Mucosa of stomach (tissue), 1 donor: ENCODE measurements around the gene C1GALT1C1L.
"Not testable (repeated sequence)": the region's sequence is repeated elsewhere in the genome, so short reads cannot be mapped to it uniquely, and the experiment has no call there.

ENCODE experiments used
- H3K27me3 ChIP-seq: one replicate; pipeline ENCODE4 v1.7.0; 2013; ENCODE audit warnings: mild to moderate bottlenecking, low read length; ENCODE audit not compliant: control insufficient read depth, insufficient read depth
- H3K36me3 ChIP-seq: one replicate; pipeline ENCODE4 v1.7.0; 2013; ENCODE audit warnings: low read length; ENCODE audit not compliant: control insufficient read depth, insufficient read depth
- H3K4me1 ChIP-seq: one replicate; pipeline ENCODE4 v1.7.0; 2013; ENCODE audit warnings: mild to moderate bottlenecking, low read length; ENCODE audit not compliant: control insufficient read depth, insufficient read depth
- H3K4me3 ChIP-seq: one replicate; pipeline ENCODE4 v1.7.0; 2013; ENCODE audit warnings: low read length
- H3K9ac ChIP-seq: one replicate; pipeline ENCODE4 v1.7.0; 2013; ENCODE audit warnings: mild to moderate bottlenecking, low read length, moderate library complexity
- H3K9me3 ChIP-seq: one replicate; pipeline ENCODE4 v1.7.0; 2013; ENCODE audit warnings: mild to moderate bottlenecking, low read length, moderate library complexity; ENCODE audit not compliant: control insufficient read depth
- donor health status: Pancreatic carcinoma.

C1GALT1C1L gene

GRCh38 chr2:43642363-43642762 lies 33.9 kb downstream of the C1GALT1C1L start:
- Histone ChIP-seq H3K9me3 (no peaks in the 10 kb centered on the region), H3K36me3 (no peaks in the 10 kb centered on the region), H3K4me1 (no peaks in the 10 kb centered on the region), H3K9ac (no peak overlapping the region), H3K4me3 (no peak overlapping the region), H3K27me3 (peaks cover 7% of the 10 kb centered on the region)

GRCh38 chr2:43637030-43637803 lies 39.0 kb downstream of the C1GALT1C1L start, which contains the start of gene PLEKHH2:
Gene PLEKHH2, plus strand, starts transcription at chr2:43637260. Its CDS starts 7,414 bp downstream, at chr2:43644674.
- Histone ChIP-seq H3K36me3 (no peaks in the 10 kb centered on the region), H3K9me3 (no peaks in the 10 kb centered on the region), H3K4me1 (peaks cover 7% of the 10 kb centered on the region), H3K4me3 (peak within 1 kb of the TSS; percentile 32), H3K9ac (peak within 1 kb of the TSS; percentile 61), H3K27me3 (peaks cover 7% of the 10 kb centered on the region)

- Histone ChIP-seq H3K27me3 (peaks cover 7% of the 10 kb centered on the region), H3K4me1 (peaks cover 7% of the 10 kb centered on the region), H3K9me3 (no peaks in the 10 kb centered on the region), H3K36me3 (no peaks in the 10 kb centered on the region), H3K4me3 (peak overlapping the region; percentile 32), H3K9ac (peak overlapping the region; percentile 23)
Observed at GRCh38 chr2:43636621-43637020, 39.6 kb downstream of the C1GALT1C1L start.

GRCh38 chr2:43636153-43636552 lies 40.1 kb downstream of the C1GALT1C1L start:
- H3K4me3 ChIP-seq, H3K36me3 ChIP-seq, H3K9ac ChIP-seq, H3K9me3 ChIP-seq, H3K4me1 ChIP-seq, H3K27me3 ChIP-seq: not testable (repeated sequence)

GRCh38 chr2:43634604-43635306 lies 41.5 kb downstream of the C1GALT1C1L start:
- Histone ChIP-seq H3K4me3 (no peak overlapping the region), H3K27me3 (peaks cover 7% of the 10 kb centered on the region), H3K36me3 (no peaks in the 10 kb centered on the region), H3K9ac (no peak overlapping the region), H3K9me3 (no peaks in the 10 kb centered on the region), H3K4me1 (peaks cover 7% of the 10 kb centered on the region)

- Histone ChIP-seq H3K4me3 (no peak overlapping the region), H3K9ac (no peak overlapping the region), H3K4me1 (peaks cover 6% of the 10 kb centered on the region), H3K27me3 (no peaks in the 10 kb centered on the region), H3K36me3 (no peaks in the 10 kb centered on the region), H3K9me3 (no peaks in the 10 kb centered on the region)
Observed at GRCh38 chr2:43631618-43632317, 44.5 kb downstream of the C1GALT1C1L start.
